ENCODE data around the gene RABGEF1.
"Not testable (repeated sequence)": the region's sequence is repeated elsewhere in the genome, so short reads cannot be mapped to it uniquely, and the experiment has no call there.

GRCh38 chr7:66755059-66755458 is 14.5 kb downstream of the RABGEF1 start:
- not testable (repeated sequence) for TF ChIP-seq POLR2A (IDR thresholded peaks at IDR 0.05; ENCODE audit: low read depth, low read length); GATA2 (IDR thresholded peaks at IDR 0.05; ENCODE audit: insufficient read depth, insufficient read length, low read depth, low read length); CTCF (IDR thresholded peaks at IDR 0.05; ENCODE audit: extremely low read depth in 1 of 2, insufficient read depth in 1 of 2, low read depth in 1 of 2, low read length in 2 of 2); MYC (IDR thresholded peaks at IDR 0.05; ENCODE audit: low read depth, low read length)

Data from endothelial cell of umbilical vein (primary cell).